IMR-90 (cell line): ENCODE results near the gene TBPL2.

ENCODE experiments used
- CEBPB ChIP-seq: IDR thresholded peaks from 2 replicates; pipeline ENCODE4 v1.6.1; 2012; ENCODE audit warnings: low read depth, low read length, improper control_type of control experiment
- RFX5 ChIP-seq: IDR thresholded peaks from 2 replicates; pipeline ENCODE4 v1.8.0; 2012; ENCODE audit warnings: low read depth, mild to moderate bottlenecking, low read length, moderate library complexity

DNA sequence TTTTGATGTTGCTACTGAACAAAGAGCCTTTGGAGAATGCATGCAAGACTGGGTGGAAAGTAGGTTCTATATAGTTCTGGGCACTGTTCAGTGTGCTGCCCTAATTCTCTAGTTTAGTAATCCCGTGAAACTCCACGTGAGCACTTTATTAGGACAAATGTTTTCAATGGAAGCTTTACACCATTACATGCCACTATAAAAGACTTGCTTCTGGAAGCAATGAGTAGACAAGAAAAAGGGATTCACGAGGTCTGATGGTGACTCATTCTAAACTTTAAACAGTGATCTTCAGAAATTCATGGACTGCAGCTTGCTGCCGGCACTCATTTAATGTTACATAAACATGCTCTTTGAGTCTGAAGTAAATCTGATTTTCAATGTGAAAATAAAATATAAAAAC is 51.1 kb downstream of the TBPL2 start:
- TF ChIP-seq RFX5: no peak
- no peak; the same call in 1 of the 2 replicates for TF ChIP-seq CEBPB
